Bronchial epithelial cell (primary cell): Measurements from ENCODE around the gene TMEM231. TPM values are rescaled to one million over a fixed set of nuclear protein-coding genes. Genes with fewer than 3 reads are reported as not detected.
A peak's percentile ranks its signal among the peaks of the same experiment; 100 is the strongest.

Experiments used
- DNase-seq: peaks from one replicate; pipeline ENCODE4 v3.0.0-alpha.2; 2010; ENCODE audit warnings: low read depth
- FAIRE-seq: peaks from 2 replicates; lab custom pipeline; 2011; peaks lifted over from hg19 to GRCh38; lab: Jason Lieb, UNC
- H3K27me3 ChIP-seq: 2 replicates; pipeline ENCODE4 v1.5.1; 2011; ENCODE audit warnings: low read length; ENCODE audit not compliant: control insufficient read depth, insufficient read depth
- H3K36me3 ChIP-seq: 2 replicates; pipeline ENCODE4 v1.5.1; 2011; ENCODE audit warnings: low read length; ENCODE audit not compliant: control insufficient read depth, insufficient read depth
- H3K4me3 ChIP-seq: 2 replicates; pipeline ENCODE4 v1.5.1; 2011; ENCODE audit warnings: mild to moderate bottlenecking, low read depth, low read length, control low read depth
- total RNA-seq: library from RNA; depleted of rRNA; stranded (reverse); fragments of >200 nt; gene quantifications from 2 replicates; pipeline ENCODE4 v1.2.1, GENCODE V29; 2014
- TF ChIP-seq, protein P1 (sequence below): IDR thresholded peaks from 2 replicates; pipeline ENCODE4 v1.5.1; 2011; ENCODE audit warnings: mild to moderate bottlenecking, moderate library complexity, low read length, control low read depth, inconsistent platforms; ENCODE audit not compliant: insufficient read depth, severe bottlenecking

The TMEM231 gene
- total RNA-seq, 1 donor from 2014 or later = 9.7 TPM

DNA sequence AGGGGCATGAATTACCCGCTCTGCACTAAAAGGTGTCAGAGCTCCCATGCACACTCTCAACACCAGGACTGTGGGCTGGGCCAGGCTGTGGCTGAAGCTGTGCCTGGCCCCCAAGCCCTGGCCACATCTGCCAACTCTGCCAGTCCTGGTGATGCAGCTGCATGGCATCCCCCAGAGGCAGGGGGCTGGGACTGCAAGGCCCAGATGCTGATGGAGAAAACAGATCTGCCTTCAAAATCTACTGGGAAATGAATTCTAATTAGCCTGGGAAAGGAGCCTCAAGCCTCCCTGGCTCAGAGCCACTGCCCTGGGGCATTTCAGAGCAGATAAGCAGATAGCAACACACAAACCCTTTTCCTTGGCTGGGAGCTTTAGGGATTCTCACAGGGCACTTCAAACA, 64.2 kb downstream of the TMEM231 start:
- FAIRE-seq (no peak), DNase-seq (no peak)
- H3K36me3 ChIP-seq = no peaks in the 10 kb centered on the region
- H3K4me3 ChIP-seq = no peak overlapping the region
- peaks cover 14% of the 10 kb centered on the region for H3K27me3 ChIP-seq
- TF ChIP-seq, protein P1, sequence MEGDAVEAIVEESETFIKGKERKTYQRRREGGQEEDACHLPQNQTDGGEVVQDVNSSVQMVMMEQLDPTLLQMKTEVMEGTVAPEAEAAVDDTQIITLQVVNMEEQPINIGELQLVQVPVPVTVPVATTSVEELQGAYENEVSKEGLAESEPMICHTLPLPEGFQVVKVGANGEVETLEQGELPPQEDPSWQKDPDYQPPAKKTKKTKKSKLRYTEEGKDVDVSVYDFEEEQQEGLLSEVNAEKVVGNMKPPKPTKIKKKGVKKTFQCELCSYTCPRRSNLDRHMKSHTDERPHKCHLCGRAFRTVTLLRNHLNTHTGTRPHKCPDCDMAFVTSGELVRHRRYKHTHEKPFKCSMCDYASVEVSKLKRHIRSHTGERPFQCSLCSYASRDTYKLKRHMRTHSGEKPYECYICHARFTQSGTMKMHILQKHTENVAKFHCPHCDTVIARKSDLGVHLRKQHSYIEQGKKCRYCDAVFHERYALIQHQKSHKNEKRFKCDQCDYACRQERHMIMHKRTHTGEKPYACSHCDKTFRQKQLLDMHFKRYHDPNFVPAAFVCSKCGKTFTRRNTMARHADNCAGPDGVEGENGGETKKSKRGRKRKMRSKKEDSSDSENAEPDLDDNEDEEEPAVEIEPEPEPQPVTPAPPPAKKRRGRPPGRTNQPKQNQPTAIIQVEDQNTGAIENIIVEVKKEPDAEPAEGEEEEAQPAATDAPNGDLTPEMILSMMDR = peak; percentile 26

- no peak for FAIRE-seq
Observed at GRCh38 chr16:75488322-75488721, 67.7 kb downstream of the TMEM231 start.

More at GRCh38 chr16:75488322-75488721, 67.7 kb downstream of the TMEM231 start:
- no peak overlapping the region for H3K4me3 ChIP-seq
- no peak for DNase-seq
- TF ChIP-seq, protein P1 = no peak
- peaks cover 3% of the 10 kb centered on the region for H3K27me3 ChIP-seq
- H3K36me3 ChIP-seq = no peaks in the 10 kb centered on the region

Other genes starting within 250 kb of the TMEM231 start
- 46.6 and 58.6 TPM in 2 replicates for gene CFDP1, start 122.7 kb downstream of the TMEM231 start, total RNA-seq
- gene TMEM170A, start 91.6 kb downstream of the TMEM231 start, total RNA-seq = 28.2 and 33.2 TPM in 2 replicates
- gene CHST6, start 60.8 kb downstream of the TMEM231 start, total RNA-seq = 1.3 and 6.4 TPM in 2 replicates
- gene CHST5, start 20.1 kb downstream of the TMEM231 start, total RNA-seq = not detected in 2 replicates
- gene GABARAPL2, start 10.1 kb upstream of the TMEM231 start, total RNA-seq = 27.6 and 32.0 TPM in 2 replicates
- gene ADAT1, start 67.0 kb upstream of the TMEM231 start, total RNA-seq = 55.4 and 67.9 TPM in 2 replicates
- gene KARS1, start 91.4 kb upstream of the TMEM231 start, total RNA-seq = 123 and 210 TPM in 2 replicates
- 21.6 and 24.6 TPM in 2 replicates for gene TERF2IP, start 91.5 kb upstream of the TMEM231 start, total RNA-seq
- gene CPHXL2, start 120.8 kb upstream of the TMEM231 start, total RNA-seq = not detected in 2 replicates
- gene DUXB, start 145.2 kb upstream of the TMEM231 start, total RNA-seq = not detected in 2 replicates
- not detected in 2 replicates for gene CPHXL, start 170.2 kb upstream of the TMEM231 start, total RNA-seq